Measurements from ENCODE around the gene CHST15. TPM values are rescaled to one million over a fixed set of nuclear protein-coding genes. Genes with fewer than 3 reads are reported as not detected.
A peak's percentile ranks its signal among the peaks of the same experiment; 100 is the strongest.
"Not testable (repeated sequence)": the region's sequence is repeated elsewhere in the genome, so short reads cannot be mapped to it uniquely, and the experiment has no call there.

The CHST15 gene
- total and polyA plus RNA-seq, 7 donors, result 2.4 to 57.9 (median 29.9) TPM

DNA sequence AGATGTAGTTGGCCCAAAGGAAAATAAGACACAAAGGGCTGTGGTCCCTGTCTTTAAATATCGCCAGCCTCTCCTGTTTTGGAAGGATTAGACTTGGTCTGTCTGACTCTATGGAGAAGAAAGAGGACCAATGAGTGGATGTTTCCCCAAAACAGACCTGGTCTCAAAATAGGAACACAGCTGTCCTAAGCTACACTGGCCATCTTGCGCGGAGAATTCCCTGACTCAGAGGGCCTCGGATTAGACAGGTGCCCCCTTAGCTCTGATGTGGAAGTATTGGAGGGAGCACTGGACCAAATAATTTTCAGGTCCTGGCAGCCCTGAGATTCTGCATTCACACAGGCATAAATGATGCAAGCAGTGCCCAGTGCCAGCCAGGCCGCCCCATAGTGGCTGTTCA lies 56.1 kb downstream of the CHST15 start:
- no peaks in the 10 kb centered on the region for H3K9me3 ChIP-seq
- intact Hi-C loops (cut with DNase I), result no loop called here
- TF ChIP-seq EP300 (IDR thresholded peaks at IDR 0.05), result no peak
- TF ChIP-seq POLR2A (IDR thresholded peaks at IDR 0.05), result no peak
- no peak for TF ChIP-seq POLR2AphosphoS5 (IDR thresholded peaks at IDR 0.05)
- TF ChIP-seq, protein P1, sequence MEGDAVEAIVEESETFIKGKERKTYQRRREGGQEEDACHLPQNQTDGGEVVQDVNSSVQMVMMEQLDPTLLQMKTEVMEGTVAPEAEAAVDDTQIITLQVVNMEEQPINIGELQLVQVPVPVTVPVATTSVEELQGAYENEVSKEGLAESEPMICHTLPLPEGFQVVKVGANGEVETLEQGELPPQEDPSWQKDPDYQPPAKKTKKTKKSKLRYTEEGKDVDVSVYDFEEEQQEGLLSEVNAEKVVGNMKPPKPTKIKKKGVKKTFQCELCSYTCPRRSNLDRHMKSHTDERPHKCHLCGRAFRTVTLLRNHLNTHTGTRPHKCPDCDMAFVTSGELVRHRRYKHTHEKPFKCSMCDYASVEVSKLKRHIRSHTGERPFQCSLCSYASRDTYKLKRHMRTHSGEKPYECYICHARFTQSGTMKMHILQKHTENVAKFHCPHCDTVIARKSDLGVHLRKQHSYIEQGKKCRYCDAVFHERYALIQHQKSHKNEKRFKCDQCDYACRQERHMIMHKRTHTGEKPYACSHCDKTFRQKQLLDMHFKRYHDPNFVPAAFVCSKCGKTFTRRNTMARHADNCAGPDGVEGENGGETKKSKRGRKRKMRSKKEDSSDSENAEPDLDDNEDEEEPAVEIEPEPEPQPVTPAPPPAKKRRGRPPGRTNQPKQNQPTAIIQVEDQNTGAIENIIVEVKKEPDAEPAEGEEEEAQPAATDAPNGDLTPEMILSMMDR (IDR thresholded peaks at IDR 0.05), result no peak
- H3K36me3 ChIP-seq, result peaks cover 6 to 62% (median 23%) of the 10 kb centered on the region in 4 donors
- WGBS, 2 donors, result 89 to 95% methylated on average over 5 of the region's 5 CpGs
- H3K4me3 ChIP-seq, result no peak overlapping the region
- no peaks in the 10 kb centered on the region for H3K27me3 ChIP-seq
- peak overlapping the region in 1 of 4 donors; percentile 9 for H3K27ac ChIP-seq
- DNase-seq, result no peak
- H3K4me1 ChIP-seq, result peaks cover 0 to 23% (median 21%) of the 10 kb centered on the region in 4 donors

DNA sequence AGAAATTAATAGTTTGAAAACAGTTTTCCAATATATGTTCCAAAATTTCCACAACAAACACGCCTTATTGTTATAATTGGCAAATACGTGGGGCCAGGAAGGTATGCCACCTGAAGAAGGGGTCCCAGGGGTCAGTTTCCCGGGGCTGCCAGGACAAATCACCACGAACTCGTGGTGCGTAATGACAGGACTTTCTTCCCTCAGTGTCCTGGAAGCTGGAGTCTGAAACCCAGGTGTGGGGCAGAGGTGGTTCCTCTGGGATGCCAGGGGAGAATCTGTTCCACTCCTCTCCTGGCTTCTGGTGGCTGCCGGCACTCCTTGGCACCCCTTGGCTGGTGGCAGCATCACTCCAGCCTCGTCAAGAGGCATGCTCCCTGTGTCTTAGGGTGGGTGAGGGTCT lies 56.7 kb downstream of the CHST15 start:
- intact Hi-C loops (cut with DNase I), result no loop called here
- peaks cover 6 to 57% (median 21%) of the 10 kb centered on the region in 4 donors for H3K36me3 ChIP-seq
- H3K4me1 ChIP-seq, result peaks cover 0 to 28% (median 24%) of the 10 kb centered on the region in 4 donors
- TF ChIP-seq EP300 (IDR thresholded peaks at IDR 0.05), result no peak
- TF ChIP-seq, protein P1 (IDR thresholded peaks at IDR 0.05), result no peak
- no peak for TF ChIP-seq POLR2AphosphoS5 (IDR thresholded peaks at IDR 0.05)
- TF ChIP-seq POLR2A (IDR thresholded peaks at IDR 0.05), result no peak
- WGBS, 2 donors, result 88 to 93% methylated on average over 8 of the region's 8 CpGs
- H3K9me3 ChIP-seq, result no peaks in the 10 kb centered on the region
- no peak for DNase-seq
- no peaks in the 10 kb centered on the region for H3K27me3 ChIP-seq
- no peak overlapping the region for H3K4me3 ChIP-seq
- H3K27ac ChIP-seq, result no peak overlapping the region

DNA sequence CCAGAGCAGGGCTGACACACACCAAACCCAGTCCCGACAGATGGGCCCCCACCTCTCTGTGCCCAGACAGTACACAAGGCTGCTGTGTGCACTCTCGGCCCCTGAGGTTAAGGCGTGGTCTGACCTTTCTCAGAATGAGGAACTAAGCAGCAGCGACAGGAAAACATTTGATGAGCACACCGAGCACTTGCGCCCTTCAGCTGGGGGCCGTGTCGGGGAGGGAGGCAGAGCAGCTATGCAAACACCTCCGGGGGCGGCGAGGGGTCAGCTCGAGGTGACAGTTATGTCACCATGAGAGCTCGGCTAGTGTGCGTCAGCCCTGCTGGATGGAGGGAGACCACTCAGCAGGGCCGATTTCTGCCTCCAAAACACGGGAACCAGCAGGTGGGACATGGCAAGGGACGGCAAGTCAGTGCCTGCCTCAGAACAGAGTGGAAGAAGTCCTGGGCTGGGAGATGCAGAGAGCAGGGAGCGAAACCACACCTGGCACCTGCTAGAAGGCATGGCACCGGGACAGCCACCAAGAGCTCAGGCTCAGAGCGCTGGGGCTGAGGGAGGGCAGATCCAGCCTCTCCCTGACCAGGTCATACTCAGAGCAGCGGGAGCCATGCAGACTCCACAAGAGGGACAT lies 57.4 kb downstream of the CHST15 start:
- Histone ChIP-seq H3K4me1 (peaks cover 0 to 30% (median 25%) of the 10 kb centered on the region in 4 donors), H3K27ac (peak overlapping the region in 2 of 4 donors; percentile 0 to 68), H3K36me3 (peaks cover 6 to 53% (median 18%) of the 10 kb centered on the region in 4 donors), H3K27me3 (no peaks in the 10 kb centered on the region), H3K9me3 (no peaks in the 10 kb centered on the region), H3K4me3 (no peak overlapping the region)
- DNase-seq, result no peak
- TF ChIP-seq POLR2A (IDR thresholded peaks at IDR 0.05), result no peak
- TF ChIP-seq EP300 (IDR thresholded peaks at IDR 0.05), result no peak
- 18 to 29% methylated on average over 21 of the region's 21 CpGs for WGBS, 2 donors
- intact Hi-C loops (cut with DNase I), result no loop called here

DNA sequence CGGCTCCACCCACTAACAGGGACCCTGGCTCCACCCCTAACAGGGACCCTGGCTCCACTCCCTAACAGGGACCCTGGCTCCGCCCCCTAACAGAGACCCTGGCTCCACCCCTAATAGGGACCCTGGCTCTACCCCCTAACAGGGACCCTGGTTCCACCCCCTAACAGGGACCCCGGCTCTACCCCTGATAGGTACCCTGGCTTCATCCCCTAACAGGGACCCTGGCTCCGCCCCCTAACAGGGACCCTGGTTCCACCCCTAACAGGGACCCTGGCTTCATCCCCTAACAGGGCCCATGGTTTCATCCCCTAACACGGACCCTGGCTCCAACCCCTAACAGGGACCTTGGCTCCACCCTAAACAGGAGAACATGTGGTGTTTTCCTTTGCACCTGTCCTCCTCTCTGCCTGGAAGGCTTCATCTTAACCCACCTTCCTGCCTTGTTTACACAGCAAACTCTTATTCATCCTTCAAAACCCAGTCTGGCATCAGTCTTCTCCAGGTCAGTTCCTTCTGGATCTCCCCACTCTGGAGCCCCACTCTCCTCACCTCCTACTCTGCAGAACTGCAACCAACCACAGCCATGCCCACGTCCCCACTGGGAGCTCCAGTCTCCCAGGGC lies 58.0 kb downstream of the CHST15 start:
- TF ChIP-seq EP300 (IDR thresholded peaks at IDR 0.05), result no peak
- no peak for TF ChIP-seq POLR2AphosphoS5 (IDR thresholded peaks at IDR 0.05)
- no peak for TF ChIP-seq POLR2A (IDR thresholded peaks at IDR 0.05)
- TF ChIP-seq, protein P1 (IDR thresholded peaks at IDR 0.05), result no peak
- DNase-seq, result no peak
- Histone ChIP-seq H3K27ac (peak overlapping the region in 2 of 4 donors; percentile 0 to 68), H3K4me1 (peaks cover 0 to 30% (median 25%) of the 10 kb centered on the region in 4 donors), H3K36me3 (peaks cover 6 to 50% (median 15%) of the 10 kb centered on the region in 4 donors), H3K4me3 (no peak overlapping the region), H3K9me3 (no peaks in the 10 kb centered on the region), H3K27me3 (no peaks in the 10 kb centered on the region)
- 73 to 78% methylated on average over 6 of the region's 6 CpGs for WGBS, 2 donors
- intact Hi-C loops (cut with DNase I), result no loop called here

DNA sequence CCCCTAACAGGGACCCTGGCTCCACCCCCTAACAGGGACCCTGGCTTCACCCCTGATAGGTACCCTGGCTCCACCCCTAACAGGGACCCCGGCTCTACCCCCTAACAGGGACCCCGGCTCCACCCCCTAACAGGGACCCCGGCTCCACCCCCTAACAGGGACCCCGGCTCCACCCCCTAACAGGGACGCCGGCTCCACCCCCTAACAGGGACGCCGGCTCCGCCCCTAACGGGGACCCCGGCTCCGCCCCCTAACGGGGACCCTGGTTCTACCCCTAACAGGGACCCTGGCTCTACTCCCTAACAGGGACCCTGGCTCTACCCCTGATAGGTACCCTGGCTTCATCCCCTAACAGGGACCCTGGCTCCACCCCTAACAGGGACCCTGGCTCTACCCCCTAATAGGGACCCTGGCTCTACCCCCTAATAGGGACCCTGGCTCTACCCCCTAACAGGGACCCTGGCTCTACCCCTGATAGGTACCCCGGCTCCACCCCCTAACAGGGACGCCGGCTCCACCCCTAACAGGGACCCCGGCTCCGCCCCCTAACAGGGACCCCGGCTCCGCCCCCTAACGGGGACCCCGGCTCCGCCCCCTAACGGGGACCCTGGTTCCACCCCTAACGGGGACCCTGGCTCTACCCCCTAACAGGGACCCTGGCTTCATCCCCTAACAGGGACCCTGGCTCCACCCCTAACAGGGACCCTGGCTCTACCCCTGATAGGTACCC lies 58.7 kb downstream of the CHST15 start:
- H3K27me3 ChIP-seq; intact Hi-C loops (cut with DNase I); H3K4me3 ChIP-seq; H3K9me3 ChIP-seq; DNase-seq: not testable (repeated sequence)
- Histone ChIP-seq H3K27ac (peak overlapping the region; percentile 48 to 71 (median 64)), H3K4me1 (peaks cover 0 to 30% (median 25%) of the 10 kb centered on the region in 4 donors), H3K36me3 (peaks cover 6 to 47% (median 14%) of the 10 kb centered on the region in 4 donors)
- 68 to 77% methylated on average over 25 of the region's 25 CpGs for WGBS, 2 donors

All from sigmoid colon (tissue), 7 donors.